Spleen (tissue), 7 donors: ENCODE data around the gene GBE1.

ENCODE experiments used
- POLR2A ChIP-seq, 3 donors: fragments of 450-650 bp; IDR thresholded peaks; one replicate each; pipeline ENCODE4 v1.5.1; 2017; ENCODE audit warnings: antibody characterized with exemption in 3 of 3, mild to moderate bottlenecking in 1 of 3
- TF ChIP-seq, protein P1 (sequence below), 11 experiments: fragments of 200-600 bp in 7 of 11; fragments of 450-650 bp in 4 of 11; sonication (generic) in 4 of 11; IDR thresholded peaks in 8 of 11; conservative IDR thresholded peaks in 3 of 11; 1 replicate in 7 of 11; 2 replicates in 4 of 11; pipeline versions ENCODE4 v1.4.0 to v1.8.0; 2016 to 2021; ENCODE audit warnings: antibody characterized with exemption in 11 of 11, inconsistent platforms in 4 of 11, mild to moderate bottlenecking in 1 of 11
- donor health status: DM: no; HTN: no; CAD: no; lungs with moderate emphysema.
- donor health status: DM: no; HTN: no; CAD: no.
- donor health status: DM: no; HTN: no; CAD: no.

GRCh38 chr3:81793410-81793809, 32.0 kb upstream of the GBE1 start:
- no peak for TF ChIP-seq POLR2A (IDR thresholded peaks at IDR 0.05)
- TF ChIP-seq, protein P1, sequence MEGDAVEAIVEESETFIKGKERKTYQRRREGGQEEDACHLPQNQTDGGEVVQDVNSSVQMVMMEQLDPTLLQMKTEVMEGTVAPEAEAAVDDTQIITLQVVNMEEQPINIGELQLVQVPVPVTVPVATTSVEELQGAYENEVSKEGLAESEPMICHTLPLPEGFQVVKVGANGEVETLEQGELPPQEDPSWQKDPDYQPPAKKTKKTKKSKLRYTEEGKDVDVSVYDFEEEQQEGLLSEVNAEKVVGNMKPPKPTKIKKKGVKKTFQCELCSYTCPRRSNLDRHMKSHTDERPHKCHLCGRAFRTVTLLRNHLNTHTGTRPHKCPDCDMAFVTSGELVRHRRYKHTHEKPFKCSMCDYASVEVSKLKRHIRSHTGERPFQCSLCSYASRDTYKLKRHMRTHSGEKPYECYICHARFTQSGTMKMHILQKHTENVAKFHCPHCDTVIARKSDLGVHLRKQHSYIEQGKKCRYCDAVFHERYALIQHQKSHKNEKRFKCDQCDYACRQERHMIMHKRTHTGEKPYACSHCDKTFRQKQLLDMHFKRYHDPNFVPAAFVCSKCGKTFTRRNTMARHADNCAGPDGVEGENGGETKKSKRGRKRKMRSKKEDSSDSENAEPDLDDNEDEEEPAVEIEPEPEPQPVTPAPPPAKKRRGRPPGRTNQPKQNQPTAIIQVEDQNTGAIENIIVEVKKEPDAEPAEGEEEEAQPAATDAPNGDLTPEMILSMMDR (IDR thresholded peaks at IDR 0.05 in 8 of 11, conservative IDR thresholded peaks at IDR 0.05 in 3 of 11), result no peak
